Measurements from ENCODE around the gene KLHDC3. TPM values are rescaled to one million over a fixed set of nuclear protein-coding genes. Genes with fewer than 3 reads are reported as not detected.
A peak's percentile ranks its signal among the peaks of the same experiment; 100 is the strongest.
"Not testable (repeated sequence)": the region's sequence is repeated elsewhere in the genome, so short reads cannot be mapped to it uniquely, and the experiment has no call there.

KLHDC3 gene
- total RNA-seq, 1 donor from 2014 or later, result 82.3 TPM

- no peak for DNase-seq
These were observed 25.5 kb upstream of the KLHDC3 start for GRCh38 chr6:42988486-42989020.

GRCh38 chr6:42989923-42990322 lies 24.1 kb upstream of the KLHDC3 start:
- no peak for DNase-seq

- DNase-seq, result no peak
These were observed 20.6 kb upstream of the KLHDC3 start for GRCh38 chr6:42993445-42993844.

- DNase-seq, result no peak
These were observed 17.5 kb upstream of the KLHDC3 start for GRCh38 chr6:42996513-42996912.

DNA sequence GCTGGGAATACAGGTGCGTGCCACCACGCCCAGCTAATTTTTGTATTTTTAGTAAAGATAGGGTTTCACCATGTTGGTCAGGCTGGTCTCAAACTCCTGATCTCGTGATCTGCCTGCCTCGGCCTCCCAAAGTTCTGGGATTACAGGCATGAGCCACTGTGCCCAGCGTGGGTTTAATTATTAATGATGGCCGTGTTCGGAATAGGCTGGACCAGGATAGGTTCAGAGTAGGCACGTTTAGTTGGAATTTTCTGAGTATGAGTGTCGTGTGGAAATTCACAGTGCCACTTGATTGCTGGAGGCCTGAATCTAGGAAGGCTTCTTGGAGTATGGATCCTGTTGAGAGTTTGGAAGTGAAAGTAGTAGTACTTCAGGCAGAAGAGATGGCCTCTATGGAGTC lies 15.8 kb upstream of the KLHDC3 start:
- DNase-seq, result not testable (repeated sequence)

- no peak for DNase-seq
These were observed 12.2 kb upstream of the KLHDC3 start for GRCh38 chr6:43001843-43002242.

DNA sequence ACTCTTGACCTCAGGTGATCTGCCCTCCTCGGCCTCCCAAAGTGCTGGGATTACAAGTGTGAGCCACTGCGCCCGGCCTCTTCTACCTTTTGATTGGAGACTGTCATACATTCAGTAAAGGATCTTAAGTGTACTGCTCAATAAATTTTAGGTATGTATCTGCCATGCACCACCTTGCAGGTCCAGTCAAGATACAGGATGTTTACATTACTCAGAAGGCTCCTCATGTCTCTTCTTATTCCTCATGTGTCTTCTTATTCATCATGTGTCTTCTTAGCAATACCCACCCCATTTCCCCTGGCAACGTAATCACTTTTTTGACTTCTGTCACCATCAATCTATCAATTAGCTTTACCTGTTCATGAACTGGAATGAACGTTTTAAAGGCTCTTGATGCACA lies 8.2 kb upstream of the KLHDC3 start:
- no peak for DNase-seq

DNA sequence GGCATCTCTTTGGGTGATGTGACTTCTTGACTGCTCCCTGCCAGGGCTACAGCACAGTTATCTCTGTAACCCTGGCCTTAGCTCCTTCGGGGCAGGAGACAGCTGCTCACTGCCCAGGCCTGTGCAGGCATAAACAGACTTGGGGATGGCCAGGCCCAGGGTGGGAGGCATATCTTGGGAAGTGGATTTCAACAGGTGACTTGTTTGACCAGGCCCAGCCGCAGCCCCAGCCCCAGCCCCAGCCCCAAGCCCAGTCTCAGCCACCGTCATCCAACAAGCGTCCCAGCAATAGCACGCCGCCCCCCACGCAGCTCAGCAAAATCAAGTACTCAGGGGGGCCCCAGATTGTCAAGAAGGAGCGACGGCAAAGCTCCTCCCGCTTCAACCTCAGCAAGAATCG lies 7.8 kb upstream of the KLHDC3 start:
- no peak for DNase-seq

DNA sequence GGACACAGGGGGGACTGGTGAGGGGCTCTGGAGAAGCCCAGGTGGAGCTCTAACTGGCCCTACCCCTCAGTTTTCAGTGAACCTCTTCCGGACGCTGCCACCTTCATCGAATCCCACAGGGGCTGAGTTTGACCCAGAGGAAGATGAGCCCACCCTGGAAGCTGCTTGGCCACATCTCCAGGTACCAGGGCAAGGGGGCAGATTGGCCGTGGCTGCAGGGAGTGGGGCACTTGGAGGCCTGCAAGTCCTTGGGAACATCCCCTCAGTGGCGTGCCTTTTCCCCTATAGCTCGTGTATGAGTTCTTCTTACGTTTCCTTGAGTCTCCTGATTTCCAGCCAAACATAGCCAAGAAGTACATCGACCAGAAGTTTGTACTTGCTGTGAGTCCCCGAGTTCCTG lies 6.9 kb upstream of the KLHDC3 start:
- DNase-seq, result no peak

DNA sequence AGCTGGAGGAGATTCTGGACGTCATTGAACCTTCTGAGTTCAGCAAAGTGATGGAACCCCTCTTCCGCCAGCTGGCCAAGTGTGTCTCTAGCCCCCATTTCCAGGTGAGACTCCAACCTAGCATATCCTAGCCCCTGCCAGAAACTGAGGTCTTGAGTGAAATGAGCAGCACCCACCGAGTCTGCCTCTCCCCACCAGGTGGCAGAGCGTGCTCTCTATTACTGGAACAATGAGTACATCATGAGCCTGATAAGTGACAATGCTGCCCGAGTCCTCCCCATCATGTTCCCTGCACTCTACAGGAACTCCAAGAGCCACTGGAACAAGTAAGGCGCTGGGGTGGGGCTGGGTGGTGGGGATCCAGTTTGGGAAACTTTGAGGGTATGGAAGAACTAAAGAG lies 4.9 kb upstream of the KLHDC3 start:
- DNase-seq, result peak; percentile 20

DNA sequence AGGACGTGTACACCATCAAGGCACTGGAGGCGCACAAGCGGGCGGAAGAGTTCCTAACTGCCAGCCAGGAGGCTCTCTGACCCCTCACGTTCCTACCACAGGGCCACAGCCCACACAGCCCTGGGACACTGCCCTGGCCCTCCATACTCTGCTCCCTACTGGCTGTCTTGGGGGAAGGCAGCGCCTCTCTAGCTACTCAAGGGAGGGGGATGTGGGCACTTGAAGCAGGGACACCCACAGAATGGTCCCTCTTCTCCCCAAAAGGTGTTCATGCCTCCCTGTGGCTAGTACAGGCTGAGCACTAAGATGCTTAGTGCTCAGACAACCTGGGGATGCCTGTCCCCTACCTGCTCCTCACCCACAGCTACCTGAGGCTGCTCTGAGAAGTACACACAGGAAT lies 2.8 kb upstream of the KLHDC3 start:
- DNase-seq, result no peak

DNA sequence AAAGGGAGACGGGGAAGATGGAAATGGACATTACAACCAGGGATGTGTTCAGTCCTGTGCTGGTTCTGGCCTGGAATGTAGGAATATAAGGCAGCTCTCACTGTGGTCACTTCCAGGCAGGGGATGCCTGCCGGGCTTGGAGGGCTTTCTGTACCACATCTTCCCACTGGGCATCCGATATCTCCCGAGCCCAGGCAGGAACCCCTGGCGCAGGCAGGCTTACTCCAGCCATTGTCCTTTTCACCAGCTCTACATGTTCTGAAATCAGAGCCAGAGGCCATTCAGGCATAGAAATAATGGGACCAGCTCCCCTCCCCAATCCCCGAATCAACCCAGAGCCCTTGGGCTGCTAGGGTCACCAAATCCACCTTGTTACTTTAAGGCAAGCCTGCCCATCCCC lies 1.7 kb upstream of the KLHDC3 start:
- DNase-seq, result no peak

DNA sequence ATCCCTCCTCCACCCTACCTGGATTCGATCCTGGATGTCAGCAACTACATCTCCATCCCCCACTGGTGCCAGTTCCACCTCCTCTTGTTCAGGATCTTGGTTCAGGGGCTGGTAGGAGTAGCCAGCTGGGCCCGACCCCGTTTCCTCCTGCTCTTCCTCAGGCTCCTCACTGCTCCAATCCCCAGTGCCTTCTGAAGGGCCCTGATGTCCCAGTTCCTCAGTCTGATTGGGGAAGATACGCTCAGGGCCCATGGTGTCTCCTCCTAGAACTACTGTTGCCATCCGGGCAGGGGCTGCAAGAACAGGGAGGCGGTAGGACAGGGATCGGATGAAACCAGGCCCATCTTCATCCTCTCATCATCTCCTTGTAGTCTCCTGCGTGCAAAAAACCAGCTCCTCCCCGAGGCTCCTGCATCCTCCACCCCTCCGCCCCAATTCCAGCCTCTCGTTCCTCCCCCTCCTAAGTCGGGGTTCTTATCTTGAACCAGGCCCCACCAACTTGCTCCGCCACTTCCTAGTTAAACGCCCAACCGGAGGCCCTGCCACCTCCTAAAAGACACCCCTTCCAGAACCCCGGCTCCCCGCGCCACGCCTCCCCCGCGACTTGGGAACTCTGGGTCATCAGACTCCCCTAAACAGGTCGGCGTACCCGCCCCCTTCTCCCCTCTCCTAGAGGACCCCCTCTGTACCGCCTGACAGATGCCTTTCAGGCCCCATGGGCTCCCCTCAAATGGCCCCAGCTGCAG lies 779 bp upstream of the KLHDC3 start:
- DNase-seq, result no peak

GRCh38 chr6:43014434-43014909 lies 423 bp downstream of the KLHDC3 start:
- DNase-seq, result no peak

DNA sequence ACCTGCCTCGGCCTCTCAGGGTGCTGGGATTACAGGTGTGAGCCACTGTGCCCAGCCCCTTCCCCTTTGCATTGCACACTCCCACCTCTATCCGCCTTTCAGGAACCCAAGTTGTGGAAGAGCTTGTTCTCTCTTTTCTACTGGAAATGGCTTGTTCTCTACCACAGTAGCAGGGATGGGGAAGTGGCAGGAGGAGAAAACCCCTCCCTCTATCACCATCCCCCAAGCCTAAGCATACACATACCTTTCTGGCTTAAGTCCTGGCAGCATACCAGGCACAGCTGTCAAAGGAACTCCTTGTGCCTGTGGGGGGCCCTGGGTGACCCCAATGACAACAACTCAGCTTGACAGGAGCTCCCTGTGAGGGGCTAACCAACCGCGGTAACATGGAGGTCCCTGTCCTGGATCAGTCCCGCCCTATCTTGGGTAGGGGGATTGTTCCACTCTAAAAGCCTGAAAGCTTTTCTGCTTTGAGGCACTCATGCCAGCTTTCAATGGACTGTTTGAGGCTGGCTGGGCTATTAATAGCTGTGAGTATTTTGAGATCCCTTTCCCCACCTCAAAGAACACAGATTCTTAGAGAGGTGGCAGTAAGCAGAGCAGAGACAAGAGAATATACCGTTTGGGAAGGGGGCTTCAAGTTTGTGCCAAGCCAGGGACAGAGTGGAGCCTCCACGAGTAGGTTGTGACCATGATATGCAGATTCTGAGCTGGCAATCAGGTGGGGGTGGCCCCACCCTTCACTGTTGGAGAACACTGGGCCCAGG lies 2.3 kb downstream of the KLHDC3 start:
- DNase-seq, result no peak

DNA sequence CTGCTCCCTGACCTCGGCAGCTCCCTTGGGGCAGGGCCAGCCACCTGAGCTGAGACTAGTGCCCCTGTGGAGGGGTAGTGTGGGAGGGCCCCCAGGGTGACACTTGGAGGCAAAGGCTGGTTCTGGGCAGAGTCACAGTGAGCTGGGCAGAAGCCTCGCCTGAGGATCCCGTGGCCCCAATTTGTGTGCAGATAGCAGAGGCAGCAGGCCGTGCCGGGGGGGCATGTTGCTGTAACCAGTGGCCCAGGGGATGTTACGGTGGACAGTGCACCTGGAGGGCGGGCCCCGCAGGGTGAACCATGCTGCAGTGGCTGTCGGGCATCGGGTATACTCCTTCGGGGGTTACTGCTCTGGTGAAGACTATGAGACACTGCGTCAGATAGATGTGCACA lies 2.9 kb downstream of the KLHDC3 start:
- DNase-seq, result no peak

DNA sequence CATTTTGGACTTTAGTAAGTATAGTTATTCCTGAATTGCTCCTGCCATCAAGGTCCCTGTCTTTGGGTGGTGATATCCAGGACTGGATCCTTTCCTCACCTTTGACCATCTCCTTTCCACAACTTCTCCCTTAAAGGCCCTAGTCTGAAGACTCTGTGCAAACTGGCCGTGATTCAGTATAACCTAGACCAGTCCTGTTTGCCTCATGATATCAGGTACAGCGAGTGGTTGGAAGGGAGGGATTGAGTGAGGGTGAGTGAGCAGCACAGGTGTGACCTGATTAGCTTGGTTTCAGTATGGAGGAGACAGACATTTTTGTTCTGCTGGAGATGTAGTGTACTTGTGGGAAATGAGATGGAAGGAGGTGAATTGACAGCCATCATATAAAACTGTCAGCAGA lies 5.1 kb downstream of the KLHDC3 start:
- no peak for DNase-seq

DNA sequence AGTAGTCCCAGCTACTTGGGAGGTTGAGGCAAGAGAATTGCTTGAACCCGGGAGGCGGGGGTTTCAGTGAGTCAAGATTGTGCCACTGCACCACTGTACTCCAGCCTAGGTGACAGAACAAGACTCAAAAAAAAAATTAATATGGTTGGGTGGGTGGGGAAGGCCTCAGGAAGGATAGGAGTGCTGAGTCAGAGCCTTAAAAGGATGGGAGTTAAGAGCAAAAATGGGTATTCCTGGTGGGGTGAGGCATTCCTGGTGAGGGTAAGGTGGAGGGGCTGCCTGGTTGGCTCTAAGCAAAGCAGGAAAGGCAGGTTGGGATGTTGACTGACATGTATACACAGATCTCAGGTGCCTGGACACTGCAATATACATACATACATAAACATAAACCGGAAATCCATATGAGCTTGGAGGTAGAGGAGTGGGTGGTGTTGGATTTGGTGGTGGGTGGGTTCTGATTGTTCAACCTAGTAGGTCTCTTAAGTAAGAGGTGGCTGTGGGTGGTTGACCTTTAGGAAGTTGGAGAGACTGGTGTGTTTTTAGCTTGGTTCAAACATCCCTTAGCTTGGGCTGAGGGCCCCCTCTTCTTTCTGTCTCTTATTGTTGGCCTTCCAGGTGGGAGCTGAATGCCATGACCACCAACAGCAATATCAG lies 6.1 kb downstream of the KLHDC3 start:
- no peak for DNase-seq

DNA sequence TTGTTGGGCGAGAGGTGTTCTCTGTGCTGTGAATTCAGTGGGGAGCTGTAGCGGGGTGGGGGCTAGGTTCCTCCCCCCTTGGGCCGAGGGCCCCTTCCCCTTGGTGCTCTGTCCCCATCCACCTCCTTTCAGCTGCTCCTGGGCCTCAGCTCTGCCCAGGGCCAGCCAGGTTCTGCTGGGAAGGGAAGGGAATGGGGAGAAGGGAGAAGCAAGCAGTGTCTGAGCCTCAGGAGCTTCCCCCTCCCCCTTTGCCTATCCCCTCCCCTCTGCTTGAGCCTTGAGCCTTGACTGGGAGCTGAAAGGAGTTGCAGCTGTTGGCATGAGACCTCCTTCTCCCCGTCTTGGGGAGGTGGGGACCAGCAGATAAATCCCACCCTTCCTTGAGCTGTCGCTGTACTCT lies 6.8 kb downstream of the KLHDC3 start:
- no peak for DNase-seq

DNA sequence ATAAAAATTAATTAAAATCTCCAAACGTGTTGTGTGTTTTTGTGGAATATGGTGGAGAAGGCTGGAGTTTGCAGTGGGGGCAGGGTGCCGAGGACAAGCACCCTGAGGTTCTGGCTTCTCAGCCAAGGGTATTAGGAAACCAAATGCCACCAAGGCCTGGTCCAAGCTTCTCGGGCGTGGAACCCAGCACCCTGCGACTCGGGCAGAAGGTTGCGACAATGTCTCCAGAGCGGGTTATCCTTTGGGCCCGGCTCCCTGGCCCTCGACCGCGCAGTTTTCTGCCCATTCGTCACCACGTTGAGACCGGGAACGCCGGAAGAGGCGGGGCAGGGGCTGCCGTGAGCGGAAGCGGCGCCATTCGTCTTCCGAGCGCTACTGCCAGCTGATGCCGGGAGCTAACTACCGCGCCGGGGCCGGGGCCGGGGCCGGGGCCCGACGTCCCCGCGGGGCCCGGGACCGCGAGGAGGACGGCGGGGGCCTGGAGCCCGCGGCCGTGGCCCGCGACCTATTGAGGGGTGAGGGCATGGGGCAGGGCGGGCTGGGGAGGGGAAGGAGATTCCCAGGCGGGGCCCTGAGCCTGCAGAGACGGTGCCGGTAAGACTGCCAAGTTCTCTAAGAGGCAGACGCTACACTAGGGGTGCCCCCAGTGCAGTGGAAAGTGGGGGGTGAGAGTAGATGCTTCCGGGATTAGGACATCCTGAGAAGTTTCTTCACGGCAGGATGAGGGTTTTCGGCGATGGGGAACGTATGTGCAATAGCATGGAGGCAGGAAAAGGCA lies 7.4 kb downstream of the KLHDC3 start, which contains the start of gene RRP36:
TSS of gene RRP36 (plus strand) at position 354 of the 778 bp plus-strand sequence. CDS start at position 386, 32 bp downstream.
- DNase-seq, result peak; percentile 58

DNA sequence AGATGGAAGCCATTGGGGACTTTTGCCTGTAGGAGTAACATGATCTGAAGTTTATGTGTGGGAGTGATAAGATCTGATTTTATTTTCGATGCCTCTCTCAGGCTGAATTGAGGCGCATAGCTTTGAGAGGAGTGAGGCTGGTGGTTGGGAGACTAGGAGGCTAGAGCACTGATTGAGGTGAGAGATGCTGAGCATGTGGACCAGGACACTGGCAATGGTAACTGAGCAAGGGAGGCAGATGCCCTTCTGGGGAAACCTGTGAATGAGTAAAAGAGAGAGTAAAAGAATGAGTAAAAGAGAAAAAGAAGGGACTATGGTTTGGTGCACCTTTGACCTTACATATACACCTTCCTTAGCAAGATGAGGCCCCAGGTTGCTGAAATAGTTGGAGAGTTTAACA lies 10.4 kb downstream of the KLHDC3 start:
- no peak for DNase-seq

DNA sequence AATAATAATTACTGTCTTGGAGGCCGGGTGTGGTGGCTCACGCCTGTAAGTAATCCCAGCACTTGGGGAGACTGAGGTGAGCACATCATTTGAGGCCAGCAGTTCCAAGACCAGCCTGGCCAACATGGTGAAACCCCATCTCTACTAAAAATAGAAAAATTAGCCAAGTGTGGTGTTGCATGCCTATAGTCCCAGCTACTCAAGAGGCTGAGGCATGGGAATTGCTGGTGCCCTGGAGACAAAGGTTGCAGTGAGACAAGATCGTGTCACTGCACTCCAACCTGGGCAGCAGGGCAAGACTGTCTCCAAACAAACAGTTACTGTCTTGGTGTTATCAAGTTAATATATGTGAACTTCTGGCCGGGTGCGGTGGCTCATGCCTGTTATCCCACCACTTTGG lies 12.3 kb downstream of the KLHDC3 start:
- no peak for DNase-seq

Data from skin of body (tissue), 2 donors.